ENCODE measurements around the gene DLX4.

DLX4 gene, protein sequence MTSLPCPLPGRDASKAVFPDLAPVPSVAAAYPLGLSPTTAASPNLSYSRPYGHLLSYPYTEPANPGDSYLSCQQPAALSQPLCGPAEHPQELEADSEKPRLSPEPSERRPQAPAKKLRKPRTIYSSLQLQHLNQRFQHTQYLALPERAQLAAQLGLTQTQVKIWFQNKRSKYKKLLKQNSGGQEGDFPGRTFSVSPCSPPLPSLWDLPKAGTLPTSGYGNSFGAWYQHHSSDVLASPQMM

DNA sequence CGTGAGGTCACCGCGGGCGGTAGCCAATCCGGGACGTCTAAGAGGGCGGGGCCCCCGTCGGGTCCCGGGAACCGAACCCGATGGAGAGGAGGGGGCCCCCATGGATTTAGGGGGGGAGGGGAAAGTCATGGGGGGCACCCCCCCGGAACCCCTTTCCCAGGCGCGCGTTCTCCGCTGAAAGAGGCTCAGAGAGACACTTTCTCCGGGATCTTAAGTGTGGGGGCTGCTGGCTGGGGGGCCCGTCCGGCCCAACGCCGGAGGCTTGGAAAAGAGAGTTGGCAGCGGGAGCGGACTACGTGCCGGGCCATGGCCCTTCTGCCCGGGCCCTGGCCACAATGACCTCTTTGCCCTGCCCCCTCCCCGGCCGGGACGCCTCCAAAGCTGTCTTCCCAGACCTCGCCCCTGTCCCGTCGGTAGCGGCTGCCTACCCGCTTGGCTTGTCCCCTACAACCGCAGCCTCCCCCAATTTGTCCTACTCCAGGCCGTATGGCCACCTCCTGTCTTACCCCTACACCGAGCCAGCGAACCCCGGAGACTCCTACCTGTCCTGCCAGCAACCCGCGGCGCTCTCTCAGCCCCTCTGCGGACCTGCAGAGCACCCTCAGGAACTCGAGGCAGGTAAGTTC, at the start of gene DLX4:
Gene DLX4, plus strand, starts transcription at position 57 of the 626 bp plus-strand sequence. Its CDS starts 279 bp downstream, at position 336.
- DNase-seq = no peak

DNA sequence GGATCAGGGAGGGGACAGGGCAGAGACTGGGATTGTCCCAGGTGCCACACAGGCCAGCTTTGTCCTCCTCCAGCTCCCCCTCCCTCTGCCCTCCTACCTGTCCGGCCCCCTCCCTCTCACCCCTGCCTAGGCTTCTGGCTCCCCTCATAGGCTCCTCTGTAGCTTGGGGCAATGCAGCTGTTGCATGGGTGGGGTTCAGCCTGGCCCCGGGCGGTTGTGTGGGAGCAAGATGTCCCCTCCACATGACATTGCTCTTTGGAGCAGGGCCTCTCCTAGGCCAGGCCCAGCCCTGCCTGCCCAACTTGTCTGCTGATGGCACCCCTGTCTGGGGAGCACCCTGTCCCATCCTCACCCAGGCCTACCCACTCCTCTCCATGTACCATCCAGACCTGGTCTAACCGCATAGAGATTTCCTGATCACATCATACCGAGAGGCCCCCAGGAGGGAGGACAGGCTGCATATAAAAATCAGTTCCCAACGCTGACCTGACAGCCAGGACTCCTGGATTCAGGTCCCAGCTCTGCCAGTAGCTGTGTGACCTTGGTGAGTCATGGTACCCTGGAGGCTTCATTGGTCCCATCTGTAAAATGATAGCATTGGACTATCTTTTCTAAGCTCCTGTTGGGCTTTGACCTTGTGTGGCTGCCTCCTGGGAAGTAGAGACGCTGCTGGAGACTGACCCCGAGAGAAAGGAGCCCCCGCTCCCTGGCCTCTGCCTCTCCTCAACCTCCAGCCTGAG, 48.8 kb upstream of the DLX4 start:
- DNase-seq = no peak

DNA sequence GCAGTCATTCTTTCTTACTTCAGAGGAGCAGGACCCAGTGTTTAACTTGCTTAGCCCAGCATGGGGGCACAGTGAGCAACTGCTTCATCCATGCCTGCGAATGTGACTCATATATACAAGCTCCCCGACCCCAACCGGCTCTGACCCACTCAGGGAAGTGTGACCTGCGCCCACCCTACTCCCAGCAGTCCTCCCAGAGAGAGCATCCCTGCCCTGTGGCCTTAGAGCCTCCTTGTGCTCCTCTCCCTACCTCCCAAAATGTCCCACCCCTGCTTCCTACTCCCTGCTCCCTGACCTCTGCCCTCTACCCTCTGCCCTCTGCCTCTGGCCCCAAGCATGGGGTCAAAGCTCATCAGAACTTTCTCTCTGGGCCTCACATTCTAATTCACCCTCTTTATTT, 46.9 kb upstream of the DLX4 start:
- DNase-seq = no peak

DNA sequence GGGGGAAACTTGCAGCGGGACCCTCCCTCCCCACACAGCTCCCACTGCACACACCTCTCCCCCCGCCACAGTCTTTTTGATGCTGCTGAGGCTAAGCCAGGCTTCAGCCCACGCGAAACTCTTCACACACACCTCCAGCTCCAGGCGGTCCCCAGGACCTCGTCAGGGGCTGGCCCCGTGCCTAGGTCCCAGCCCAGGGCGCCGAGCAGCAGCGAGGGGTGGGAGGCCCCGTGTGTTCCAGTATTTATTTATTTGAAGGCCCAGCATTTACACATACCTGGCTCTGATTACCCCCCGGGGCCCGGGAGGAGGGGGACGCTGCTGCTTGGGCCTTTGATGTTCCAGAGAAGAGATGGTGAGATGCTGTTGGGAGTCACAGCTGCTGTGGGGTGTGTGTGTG, 44.9 kb upstream of the DLX4 start:
- DNase-seq = no peak

DNA sequence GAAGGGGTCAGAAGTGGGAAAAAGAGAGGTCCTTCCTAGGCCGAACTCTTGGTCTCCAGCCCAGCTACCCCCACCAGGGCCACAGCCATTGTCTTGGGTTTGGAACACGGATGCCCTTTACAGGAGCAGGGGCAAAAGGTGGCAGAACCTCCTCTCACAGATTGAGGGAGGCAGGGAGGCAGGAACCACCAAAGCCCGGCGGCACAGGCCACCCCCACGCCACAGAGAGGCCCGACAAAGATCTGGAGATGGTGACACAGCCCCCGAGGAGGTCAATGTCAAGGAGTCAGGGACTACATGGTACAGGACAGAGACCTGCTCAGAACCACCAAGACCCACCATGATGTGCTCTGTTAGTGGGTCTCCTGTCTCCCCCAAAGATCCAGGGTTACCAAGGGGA, 44.4 kb upstream of the DLX4 start:
- DNase-seq = no peak

DNA sequence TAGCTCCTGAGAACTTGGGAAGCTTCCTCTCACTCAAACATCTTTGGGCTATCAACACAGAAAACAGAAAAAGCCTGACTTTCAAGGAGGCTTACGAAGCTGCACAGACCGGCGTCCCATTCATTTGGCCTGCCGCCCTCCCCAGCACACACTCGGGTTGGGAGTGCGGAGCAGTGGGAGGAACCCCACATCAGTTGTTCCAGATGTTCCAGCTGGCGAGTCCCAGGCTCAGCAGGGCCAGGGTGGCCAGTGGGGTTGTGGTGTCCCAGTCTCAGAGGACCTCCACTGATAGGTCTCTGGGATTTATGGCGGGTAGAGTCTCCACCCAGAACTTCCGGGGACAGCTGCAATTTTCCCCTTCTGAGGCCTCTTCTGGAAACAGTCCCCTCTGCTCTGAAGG, 43.1 kb upstream of the DLX4 start:
- DNase-seq = no peak

DNA sequence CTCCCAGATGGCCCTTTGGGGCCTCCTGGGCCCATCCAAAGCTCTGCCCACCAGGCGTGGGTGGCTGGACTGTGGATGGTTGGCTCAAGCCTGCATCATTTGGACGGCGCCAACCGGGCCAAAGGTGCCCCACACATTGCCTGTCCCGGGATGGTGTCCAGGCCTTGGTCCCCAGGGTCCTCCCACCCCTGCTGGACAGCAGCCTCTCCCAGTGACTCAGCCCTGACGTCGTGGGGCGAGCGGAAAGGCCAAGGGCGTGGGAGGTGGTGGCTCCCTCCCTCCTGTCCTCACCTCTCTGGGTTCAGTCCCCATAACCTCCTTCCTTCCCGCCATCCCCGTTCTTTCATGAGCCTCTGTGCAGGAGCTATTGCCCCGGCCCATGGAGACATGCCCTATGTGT, 42.1 kb upstream of the DLX4 start:
- DNase-seq = no peak

DNA sequence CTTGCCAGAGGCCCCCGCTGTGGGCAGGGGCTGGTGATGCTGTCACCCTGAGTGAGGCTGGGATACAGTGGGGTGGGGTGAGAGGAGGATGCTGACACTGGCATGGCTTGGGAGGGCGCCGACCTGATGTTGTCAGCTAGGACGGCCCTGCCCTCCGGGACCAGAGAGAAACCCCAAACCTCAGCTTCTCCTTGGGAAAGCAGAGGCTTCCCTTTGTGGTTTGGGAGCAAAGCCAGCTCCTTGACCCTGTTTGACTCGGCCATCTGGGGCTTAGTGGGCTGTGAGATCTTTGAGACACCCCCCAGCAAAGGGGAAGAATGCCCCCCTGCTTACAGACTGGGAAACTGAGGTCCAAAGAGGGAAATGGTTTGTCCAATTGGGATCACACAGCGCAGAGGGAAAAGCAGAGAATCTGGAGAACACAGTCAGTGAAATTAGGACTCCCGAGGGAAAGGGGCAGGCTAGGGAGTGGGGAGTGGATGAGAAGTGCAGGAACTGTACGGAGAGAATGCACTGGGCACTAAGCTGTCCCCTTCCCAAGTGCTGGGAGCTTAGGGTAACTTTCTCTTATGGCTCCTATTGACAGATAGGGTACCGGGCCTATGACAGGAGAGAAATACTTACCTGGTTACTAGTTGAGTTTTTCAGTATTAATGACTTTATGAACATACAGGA, 40.7 kb upstream of the DLX4 start:
- DNase-seq = no peak

DNA sequence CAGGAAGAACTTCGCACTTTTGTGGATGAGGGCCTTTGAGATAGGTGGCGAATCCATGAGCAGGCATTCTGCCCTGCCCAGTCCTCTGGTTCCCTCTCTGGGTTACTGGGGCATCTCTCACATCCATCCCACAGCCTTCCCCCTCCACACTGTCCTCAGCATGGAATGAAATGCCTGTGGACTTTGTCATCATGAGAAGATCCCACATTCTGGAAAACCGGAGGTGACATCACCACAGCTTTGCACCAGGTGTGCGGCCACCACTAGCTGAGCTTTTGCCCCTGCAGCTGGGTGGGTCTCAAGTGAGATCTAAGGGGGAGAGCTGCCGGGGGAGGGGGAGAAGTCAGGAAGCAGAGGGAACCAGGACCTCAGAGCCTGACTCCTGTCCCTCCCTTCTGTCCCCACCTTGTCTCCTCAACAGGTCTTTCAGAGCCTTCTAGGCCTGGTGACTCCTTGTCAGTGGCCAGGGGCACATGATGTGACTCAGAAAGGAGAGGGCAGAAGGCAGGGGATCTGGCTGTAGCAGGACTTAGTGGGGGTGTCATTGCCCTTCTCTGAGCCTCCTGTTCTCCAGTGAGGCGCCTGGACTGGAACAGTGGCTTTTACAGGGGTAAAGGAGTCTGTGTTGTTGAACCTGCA, 40.0 kb upstream of the DLX4 start:
- DNase-seq = no peak

DNA sequence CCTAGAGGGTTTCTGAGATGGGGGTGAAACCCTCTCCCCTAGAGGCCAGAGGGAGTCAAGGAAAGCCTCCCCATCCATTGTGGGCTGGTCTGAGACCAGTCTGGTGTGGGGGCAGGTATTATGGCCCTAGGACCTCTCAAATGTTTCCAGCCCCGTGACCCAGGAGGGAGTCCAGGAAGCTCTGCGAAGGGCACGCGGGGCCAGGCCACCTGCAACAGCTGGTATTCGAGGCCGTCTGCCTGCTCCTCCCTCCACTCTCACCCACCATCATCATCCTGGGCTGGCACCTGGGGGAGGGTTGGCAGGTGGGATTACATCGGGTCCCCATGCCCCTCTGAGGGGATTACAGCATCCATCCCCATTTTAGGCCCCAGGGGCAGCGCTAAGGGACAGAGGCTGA, 38.1 kb upstream of the DLX4 start:
- no peak for DNase-seq

DNA sequence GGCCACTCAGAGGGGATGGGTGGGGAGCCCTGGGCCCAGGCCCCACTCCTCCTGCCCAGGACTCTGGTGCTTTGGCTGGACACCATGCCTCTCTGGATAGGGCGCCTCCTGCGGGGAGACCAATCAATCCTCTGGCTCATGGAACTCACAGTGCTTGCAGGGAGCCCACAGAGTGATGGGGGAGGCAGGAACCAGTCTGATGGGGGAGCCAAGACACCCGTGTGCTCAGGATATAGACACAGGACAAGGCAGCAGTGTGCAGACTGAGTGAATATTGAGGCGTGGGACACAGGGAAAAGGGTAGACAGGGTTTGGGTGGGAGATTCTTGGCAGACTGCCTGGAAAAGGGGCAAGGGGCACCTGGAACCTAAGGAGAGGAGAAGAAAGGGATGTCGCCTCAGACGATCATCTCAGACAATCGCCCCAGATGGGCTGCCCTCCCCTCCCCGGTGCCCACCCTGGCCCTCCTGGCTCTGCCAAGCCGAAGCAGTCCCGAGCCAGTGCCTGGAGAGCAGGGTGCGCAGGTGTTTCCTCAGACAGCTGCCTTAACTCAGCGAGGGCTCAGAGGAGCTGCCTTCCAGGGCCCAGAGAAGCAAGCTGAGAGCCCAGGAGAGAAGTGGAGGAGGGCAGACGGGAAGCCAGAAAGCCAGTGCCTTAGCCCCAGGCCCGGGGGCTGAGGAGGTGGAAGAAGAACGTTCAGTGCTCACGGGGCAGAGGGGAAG, 37.4 kb upstream of the DLX4 start:
- DNase-seq = no peak

DNA sequence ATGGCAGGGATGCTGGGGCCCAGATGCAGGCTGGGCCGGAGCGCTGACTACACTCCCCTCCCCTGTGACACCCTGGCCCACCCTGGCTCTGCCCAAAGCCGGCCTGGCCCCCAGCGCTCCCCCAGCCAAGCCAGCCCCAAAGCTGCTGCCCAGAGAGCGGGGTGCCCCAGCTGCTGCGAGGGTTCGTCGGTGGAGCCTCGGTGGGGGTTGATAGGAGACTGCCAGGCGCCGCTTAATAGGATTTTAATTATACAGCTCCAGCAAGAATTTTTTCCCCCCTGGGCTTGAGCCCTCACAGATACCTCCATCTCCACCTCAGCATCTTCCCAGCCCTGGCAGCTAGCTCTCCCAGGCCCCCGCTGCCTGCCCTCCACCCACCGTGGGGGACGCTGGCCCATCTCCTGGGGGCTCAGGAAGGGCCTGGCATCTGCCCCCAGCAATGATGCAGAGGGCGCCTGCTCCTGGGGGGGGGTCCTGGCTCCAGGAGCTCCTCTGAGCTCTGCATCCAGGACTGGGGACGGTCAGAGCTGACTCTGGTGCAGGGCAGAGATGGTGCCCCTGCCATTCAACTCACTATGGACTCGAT, 36.8 kb upstream of the DLX4 start:
- DNase-seq = no peak

DNA sequence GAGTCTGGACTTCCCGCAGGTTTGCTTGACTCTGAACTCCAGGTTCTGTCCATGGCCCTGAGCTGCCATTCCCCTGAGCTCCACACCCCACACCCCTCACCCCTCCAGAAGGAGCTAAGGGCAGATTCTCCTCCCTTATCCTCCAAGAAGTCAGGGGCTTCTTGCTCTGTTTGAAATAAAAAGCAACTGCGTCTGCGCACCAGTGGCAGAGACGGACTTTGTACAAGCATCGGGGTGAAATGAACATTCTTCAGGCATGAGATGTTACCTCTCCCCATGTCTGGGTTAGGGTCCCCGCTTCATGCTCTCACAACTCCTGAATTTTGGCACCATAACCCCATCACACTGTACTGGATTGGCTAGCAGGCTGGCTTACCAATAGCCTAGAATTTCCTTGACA, 36.1 kb upstream of the DLX4 start:
- no peak for DNase-seq

DNA sequence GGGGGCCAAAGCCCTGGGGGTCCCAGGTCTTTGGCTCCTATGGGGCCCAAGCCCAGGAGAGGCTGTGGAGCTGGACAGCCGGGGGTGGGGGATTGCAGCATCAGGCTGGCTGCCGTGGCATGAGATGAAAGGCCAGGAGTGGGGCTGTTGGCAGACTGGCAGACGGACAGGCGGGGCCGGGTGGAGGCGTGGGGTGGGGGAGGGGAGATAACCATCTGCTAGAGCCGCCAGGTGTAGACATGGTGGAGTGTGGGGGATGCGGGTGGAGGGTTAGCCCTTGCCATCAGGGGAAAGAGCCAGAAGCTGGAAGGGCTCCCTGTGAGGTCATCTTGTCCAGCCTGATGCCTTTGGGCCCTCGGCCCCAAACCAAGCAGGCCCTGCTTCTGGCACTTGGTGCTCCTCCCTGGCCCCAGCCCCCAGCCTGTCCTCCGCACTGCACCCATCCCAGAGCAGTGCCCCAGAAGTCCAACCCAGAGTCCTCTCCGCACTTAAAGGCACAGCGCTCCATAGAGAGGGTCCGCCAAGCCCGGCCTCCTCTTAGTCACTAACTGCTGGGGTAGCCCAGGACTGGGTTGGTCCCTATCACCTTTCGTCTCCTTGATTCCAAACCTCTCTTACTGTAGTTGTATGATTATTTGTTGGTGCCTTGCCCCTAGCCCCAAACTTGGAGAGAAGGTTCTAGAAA, 33.3 kb upstream of the DLX4 start:
- DNase-seq = no peak

DNA sequence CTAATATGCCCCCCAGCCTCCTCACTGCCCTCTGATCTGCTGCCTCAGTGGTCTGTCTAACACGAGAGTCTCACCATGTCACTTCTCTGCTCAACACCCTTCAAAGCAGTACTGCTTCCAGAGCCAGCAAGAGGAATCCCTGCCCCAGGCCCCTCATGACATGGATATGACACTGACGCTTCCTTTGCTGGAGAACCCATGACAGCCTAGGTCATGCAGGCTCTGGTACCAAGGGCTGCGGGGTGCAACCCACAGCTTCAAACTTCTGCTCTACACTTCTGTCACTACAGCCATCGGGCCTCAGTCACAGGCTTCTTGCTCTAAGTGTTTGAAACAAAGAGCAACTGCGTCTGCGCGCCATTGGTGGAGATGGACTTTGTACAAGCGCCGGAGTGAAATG, 32.6 kb upstream of the DLX4 start:
- DNase-seq = no peak

DNA sequence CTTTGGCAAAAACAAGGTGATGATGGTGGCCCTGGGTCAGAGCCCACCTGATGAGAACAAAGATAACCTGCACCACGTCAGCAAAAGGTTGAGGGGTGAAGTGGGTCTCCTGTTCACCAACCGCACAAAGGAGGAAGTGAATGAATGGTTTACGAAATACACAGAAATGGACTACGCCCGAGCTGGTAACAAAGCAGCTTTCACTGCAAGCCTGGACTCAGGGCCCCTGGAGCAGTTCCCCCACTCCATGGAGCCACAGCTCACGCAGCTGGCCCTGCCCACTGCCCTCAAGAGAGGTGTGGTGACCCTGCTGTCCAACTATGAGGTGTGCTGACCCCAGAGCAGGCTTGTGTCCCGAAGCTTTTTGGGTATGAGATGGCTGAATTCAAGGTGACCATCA, 29.7 kb upstream of the DLX4 start:
- peak; percentile 58 for DNase-seq

DNA sequence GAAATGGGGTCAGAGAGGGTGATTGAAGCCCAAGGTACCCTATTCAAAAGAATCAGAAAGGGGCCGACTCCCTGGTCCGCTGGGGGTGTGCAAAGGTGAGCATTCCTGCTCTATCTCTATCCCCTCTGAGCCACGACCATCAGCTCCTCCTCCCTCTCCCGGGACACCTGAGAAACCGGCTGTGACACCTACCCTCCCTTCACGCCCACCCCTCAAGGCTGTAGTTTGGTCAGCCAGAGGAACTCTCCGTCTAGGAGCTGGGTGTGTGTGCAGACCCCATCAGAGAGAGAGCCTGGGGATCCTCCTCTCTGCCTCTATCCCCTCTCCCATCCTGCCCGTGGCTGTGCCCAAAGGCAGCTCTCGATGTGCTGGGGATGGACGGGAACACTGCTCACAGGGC, 27.6 kb upstream of the DLX4 start:
- no peak for DNase-seq

DNA sequence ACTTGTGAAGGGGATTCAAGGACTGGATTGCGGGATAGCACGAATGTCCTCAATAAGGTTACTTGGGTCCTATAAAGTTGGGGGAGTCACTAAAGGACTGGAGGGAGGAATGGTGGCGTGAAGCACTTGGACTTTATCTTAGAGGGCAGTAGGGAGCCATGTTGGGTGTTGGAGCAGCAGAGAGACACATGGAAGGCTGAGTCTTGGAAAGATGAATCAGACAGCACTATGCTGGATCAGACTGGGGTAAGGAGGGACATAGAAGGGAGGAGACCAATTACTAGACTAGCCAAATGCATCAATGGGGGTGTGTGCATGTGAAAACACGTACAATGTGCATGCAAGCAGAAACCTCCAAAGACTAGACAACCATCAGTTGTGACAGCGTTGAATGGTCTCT, 26.0 kb upstream of the DLX4 start:
- DNase-seq = no peak

DNA sequence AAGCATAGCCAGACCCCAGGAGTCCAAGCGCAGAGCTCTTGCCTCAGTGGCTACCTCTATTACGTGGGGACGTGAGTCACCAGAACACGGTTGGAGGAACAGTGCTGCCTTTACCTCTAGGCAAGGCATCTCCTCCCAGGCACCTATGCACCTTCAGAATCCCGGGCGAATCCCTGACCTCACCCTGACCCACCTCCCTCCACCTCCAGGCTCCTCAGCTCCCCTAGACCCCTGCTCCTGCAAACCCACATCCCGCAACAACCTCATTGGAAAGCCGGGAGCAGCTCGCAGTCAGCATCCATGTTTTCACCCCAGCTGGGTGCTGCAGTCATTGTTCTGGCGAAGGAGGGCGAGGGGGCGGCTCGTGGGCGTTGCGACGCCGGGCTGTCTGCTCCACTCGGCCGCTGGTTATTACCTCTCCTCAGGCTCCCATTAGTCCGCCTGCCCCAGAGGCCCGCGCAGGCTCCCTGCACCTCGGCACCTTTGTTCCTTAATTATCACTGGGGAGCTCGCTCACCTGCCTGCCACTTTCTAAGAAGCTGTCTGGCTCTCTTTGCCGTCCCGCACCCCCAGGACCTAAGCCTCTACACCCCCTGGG, 24.6 kb upstream of the DLX4 start:
- no peak for DNase-seq

DNA sequence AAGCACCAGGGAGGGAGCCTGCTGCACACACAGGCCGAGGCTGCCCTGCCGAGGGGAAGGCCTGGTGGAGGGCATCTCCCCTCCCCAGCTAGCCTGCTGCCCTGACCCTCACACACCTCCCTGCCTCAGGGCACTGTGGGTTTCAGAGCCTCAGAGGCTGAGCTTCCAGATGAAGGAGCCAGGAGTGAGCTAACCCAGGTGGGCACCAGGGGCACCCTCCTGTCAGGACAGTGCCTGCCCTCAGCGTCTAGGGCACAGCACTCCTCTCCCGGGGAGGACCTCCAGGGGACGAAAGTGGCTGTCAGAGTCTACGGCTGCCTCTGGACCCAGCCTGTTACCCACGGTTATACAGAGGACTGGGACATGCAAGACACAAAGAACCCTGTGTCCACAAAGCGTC, 22.8 kb upstream of the DLX4 start:
- no peak for DNase-seq

DNA sequence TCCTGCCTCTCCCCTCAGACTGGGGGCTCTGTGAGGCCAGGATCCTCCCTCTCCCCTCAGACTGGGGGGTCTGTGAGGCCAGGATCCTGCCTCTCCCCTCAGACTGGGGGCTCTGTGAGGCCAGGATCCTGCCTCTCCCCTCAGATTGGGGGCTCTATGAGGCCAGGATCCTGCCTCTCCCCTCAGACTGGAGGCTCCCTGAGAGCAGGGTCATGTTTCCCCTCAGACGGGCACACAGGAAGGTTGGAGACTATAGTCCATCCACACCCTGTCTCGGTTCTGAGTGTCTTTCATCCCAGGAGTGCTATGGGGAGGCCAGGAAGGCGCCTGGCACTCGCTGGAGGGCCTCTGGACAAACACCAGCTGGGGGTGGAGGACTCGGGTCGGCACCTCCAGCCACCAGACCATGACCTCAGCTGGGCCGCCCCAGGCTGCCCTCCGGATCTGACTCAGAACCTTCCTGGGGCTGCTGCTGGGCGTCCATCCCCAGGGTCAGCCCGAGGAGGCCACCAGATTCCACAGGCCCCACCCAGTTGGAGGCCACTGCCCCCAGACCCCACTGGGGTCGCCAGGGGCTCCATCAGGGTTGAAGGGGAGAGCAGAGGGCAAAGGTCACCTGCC, 21.9 kb upstream of the DLX4 start:
- no peak for DNase-seq
